GM19395 (cell line): ENCODE measurements around the gene TSPAN13.

Experiments used
- ATAC-seq: cut with Tn5 transposase; IDR thresholded peaks from one replicate; pipeline ENCODE4 v1.9.1; 2021; ENCODE audit warnings: mild to moderate bottlenecking, moderate library complexity; ENCODE audit not compliant: unreplicated experiment

TSPAN13 gene

DNA sequence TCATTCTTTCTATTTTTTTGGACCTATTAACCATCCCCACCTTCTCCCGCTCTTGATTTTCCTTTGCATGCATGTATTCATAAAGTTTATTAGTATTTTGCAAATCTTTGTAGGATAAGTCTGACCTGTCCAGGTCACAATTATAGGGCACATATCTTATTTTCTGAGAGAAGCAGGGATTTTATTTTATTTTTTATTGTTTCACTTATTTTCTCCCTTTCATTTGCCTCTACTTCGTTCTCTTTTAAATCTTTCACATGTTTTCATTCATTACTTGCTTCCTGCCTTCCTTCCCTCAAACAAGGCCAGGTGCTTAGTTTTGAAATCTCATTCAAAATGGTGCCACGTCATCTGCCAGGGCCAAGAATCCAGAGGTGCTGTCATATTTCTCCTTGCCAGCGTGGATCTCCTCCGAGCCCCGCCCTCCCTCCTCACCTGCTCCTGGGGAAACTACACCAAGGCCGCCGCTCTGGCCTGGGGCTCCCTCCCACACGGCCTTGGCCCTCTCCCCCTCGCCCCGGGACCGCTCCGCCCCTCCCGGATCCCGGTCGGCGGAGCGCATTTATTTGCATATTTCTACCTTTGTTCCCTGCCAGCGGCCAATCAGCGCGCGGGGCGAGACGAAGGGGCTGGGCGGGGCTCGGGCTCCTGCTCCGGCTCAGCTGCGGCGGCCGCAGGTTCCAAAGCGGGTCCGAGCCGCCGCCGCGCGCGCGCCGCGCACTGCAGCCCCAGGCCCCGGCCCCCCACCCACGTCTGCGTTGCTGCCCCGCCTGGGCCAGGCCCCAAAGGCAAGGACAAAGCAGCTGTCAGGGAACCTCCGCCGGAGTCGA lies at the start of gene TSPAN13:
TSPAN13 (plus strand) TSS at position 654 of the 830 bp plus-strand sequence. CDS start 213 bp downstream, outside the sequence.
- peak; percentile 82 for ATAC-seq

DNA sequence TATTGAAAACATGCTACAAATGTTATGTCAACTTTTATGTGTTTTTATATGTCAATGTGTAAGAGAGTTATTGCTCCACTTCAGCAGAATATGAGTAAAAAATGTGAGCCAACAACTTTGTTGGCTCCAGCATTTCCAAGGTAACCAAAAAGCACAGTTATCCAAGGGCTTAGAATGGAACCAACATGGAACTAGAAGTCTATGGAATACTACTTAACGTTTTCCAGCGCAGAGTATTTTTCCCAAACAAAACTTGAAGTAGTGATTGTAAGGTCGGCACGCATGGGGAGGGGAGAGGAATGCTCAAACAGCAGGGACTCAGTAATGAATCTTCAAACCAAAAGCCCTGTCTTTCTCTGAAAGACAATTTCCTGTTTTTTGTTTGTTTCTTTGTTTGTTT lies 45.0 kb upstream of the TSPAN13 start:
- ATAC-seq = no peak

DNA sequence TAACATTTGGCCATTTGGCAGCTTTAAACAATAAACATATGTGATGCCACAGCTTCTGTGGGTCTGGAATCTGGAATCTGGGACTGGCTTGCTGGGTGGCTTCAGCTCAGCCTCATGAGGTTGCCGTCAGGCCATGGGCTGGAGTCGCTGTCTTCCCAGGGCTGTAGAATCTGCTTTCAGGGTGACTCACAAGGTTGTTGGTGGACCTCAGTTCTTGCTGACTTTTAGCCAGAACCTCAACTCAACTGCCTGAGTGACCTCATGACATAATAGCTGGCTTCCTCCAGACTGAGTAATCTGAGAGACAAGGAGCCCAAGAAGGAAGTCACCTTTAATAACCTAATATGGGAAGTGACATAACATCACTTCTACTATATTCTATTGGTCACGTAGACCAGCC lies 44.6 kb upstream of the TSPAN13 start:
- ATAC-seq = no peak

DNA sequence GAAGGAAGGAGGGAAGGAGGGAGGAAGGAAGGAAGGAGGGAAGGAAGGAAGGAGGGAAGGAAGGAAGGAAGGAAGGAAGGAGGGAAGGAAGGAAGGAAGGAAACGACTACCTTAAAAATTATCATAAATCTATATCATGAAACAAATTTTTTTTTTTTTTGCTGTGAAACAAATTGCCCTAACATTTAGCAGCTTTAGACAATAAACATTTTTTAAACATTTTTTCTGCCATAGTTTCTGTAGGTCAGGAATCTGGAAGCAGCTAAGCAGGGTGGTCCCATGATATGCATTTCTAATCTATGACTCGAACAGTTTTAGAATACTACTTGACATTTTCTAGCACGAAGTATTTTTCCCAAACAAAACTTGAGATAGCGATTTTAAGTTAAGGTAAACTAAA lies 42.9 kb upstream of the TSPAN13 start:
- no peak for ATAC-seq

DNA sequence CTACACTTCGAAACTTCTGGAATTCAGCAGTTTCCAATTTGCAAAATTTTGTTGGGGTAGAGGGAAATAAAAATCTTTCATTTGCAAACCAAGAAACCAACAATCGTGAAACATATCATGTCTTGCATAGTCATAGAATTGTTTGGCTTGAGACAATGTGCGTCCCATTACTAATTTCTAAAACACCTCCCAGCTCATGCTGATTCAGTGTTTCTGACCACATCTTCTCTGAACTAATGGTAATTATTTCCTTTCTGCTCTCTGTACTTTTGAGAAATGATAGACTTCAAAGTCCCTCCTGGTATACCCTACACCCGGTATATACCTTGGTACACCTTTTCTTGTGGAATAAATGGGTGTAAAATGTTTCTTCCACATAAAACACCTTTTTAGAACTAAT lies 41.8 kb upstream of the TSPAN13 start:
- no peak for ATAC-seq

DNA sequence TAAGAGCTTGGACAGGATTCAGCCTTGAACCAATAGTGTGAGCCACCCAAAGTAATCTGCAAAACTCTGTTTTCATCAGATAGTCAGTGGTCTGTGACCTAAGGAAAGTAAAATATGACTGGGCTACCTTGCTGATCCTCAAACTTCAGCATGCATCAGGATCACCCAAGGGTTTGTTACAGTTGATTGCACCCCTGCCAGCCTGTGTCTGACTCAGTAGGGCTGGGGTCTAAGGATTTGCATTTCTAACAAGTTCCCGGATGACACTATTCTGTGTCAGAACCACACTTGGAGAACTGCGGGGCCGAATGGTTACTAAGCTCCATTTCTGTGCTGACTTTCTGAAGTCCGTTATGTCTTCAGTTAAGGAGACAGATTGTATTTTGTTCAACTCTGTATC lies 40.6 kb upstream of the TSPAN13 start:
- no peak for ATAC-seq

DNA sequence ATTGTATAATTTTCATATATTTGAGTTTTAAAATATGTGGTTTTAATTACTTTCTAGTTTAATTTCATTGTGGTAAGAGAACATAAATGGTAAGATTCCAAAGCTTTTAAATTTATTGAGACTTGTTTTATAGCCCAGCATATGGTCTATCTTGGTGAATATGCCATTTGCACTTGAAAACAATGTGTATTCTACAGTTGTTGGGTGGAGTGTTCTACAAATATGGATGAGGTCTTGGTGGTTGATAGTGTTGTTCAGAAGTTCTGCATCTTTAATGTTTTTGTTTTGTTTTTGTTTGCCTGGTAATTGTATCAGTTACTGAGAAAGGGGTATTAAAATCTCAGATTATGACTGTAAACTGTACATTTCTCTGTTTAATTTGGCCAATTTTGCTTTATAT lies 37.6 kb upstream of the TSPAN13 start:
- ATAC-seq = no peak

DNA sequence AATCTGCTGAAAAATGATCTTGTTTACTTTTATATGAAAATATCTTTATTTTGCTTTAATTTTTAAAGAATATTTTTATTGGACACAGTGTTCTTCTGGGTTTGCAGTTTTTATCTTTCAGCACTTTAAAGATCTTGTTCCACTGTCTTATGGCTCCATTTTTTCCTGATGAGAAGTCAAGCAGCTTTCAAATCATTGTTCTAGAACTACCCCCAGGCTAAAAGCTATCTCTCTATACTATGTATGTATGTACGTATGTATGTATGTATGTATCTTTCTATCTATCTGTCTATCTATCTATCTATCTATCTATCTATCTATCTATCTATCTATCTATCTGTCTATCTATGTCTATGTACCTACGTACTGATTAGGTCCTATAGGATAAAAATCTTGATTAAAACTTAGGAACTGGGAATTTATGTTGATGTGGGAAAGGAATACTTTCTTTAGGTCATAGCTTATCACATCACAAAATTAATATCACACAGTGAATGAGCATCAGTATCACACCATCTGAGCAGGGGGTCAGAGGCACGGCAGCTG lies 35.4 kb upstream of the TSPAN13 start:
- no peak for ATAC-seq

DNA sequence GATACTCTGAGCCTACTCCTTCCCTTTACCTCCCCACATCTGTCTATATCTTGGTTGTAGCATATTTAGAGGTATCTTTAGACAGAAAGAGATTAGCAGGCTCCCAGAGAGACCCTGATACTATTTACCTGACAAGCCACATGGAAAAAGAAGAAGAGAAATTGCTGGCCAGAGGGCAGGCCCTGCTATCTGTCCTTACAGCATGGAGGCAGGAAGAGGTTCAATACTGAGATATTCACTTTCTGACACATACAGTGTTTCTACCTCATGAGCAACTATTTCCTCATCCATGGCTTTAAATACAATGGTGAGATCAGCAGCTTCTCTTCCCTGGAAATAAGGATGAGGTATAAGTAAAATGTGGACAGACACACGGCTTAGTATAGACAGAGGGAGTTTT lies 33.9 kb upstream of the TSPAN13 start:
- no peak for ATAC-seq

DNA sequence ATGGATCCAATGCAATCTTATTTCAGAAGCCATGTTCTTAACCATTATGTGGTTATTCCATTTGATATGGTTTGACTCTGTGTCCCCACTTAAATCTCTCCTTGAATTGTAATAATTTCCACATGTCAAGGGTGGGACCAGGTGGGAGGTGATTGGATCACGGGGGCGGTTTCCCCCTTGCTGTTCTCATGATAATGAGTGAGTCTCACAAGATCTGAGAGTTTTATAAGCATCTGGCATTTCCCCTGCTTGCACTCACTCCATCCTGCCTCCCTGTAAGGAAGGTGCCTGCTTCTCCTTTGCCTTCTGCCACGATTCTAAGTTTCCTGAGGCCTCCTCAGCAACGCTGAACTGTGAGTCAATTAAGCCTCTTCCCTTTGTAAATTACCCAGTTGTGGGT lies 32.0 kb upstream of the TSPAN13 start:
- ATAC-seq = no peak

DNA sequence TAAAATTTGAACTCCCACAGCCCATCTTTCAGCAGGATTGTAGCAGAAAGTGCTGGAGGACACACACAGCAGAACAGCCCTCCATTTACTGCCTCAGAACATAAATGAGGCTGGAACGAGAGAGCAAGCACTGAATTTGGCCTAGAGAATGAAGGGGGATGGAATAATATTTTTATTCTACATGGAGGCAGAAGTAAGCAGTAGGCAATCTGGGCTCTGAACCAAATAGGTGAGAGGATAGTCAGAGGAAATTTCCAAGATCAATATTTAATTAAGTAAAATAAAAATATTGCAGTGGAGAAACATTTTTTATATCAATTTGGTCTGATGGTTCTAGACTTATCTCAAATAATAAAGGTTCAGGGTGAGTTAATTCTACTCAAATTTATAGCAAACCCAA lies 29.2 kb upstream of the TSPAN13 start:
- no peak for ATAC-seq

DNA sequence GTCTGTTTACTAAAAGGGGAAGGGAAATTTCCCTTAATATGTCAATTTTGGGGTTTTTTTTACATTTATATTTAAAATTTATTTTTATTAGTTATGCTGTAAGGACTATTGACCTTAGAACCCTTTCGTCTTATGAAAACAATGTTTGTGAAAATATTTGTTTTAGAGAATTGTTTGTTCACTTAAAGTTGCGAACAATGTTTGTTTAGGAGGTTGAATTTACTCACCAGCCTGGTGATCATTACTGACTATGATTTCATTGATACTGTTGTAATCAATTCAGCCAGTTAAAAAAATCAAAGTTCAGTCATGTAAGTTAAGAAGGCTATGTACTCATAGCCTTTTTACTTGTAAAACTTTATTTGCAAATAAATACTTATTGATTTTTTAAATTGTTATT lies 27.4 kb upstream of the TSPAN13 start:
- ATAC-seq = no peak

DNA sequence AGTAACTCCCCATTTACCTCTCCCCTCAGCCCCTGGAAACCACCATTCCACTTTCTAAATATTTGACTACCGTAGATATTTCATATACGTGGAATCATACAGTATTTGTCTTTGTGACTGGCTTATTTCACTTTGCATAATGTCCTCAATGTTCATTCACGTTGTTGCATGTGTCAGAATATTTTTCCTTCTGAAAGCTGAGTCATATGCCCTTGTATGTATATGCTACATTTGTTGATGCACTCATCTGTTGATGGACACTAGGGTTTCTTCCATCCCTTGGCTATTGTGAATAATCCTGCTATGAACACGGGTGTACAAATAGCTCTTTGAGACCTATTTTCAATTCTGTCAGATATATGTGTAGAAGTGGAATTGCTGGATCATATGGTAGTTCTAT lies 25.8 kb upstream of the TSPAN13 start:
- ATAC-seq = no peak

DNA sequence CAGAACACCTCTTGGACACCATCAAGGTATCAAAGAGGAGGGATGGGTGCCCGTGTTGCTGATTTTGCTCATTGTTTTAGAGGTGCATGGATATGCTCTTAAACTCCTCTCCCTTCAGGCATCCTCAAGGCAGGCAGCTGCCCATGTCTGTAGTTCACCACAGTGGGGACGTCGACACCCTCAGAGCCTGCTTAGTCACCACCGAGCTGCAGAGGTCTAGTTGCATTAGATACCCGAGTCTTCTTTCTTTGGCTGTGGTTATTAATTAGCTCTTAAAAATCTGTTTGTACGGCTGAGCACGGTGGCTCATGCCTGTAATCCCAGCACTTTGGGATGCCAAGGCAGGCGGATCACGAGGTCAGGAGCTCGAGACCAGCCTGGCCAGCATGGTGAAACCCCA lies 24.7 kb upstream of the TSPAN13 start:
- no peak for ATAC-seq

DNA sequence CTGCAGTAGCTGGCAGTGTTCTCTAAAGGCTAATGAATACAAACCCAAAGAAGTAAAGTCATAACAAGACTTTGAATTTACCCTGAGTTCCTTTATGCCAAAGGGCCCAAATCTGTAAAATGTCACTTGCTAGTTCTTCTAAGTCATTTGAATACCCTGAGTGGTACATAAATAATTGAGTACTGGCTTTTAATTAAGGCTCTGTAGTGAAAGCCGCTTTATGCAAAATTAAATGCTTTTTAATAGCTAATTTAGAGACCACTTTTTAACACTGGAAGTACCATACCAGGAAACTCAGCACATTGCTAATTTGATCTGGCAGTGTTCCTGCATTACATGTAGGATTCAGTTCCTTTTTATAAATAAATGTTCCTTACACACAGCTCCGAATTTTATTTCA lies 24.0 kb upstream of the TSPAN13 start:
- no peak for ATAC-seq

DNA sequence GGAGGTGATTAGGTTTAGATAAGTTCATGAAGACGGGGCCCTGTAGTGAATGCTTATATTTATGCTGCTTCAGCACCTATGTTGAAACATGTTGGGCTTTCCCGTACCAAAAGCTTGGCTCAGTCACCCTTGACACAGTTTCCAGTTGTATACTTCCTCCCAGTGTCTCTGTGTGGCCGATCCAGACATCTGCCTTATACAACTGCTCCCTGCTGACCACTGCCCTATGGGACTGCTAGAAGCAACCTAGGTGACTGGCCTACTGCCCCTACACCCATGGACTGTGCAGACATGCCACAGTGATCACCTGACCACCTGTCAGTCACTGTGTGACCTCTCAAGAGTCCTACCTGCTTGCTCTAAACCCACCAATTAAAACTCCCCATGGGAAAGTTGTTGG lies 22.6 kb upstream of the TSPAN13 start:
- ATAC-seq = no peak

DNA sequence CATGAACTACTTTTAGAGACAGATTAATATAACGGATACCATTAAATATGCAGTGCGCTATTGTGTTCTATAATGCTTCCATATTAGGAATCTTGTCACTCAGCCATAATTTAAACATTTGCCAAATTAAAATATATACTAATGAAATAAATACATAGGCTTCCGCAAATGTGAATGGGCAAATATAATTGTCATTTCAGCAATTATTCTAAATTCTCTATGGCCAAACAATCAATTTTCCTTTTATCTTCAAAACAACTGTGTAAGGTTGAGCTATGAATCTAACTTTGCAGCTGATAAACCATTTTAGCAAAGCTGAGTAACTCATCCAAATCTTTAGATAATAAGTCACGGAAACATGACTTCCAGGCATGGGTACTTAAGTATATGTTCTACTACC lies 20.7 kb upstream of the TSPAN13 start:
- no peak for ATAC-seq

DNA sequence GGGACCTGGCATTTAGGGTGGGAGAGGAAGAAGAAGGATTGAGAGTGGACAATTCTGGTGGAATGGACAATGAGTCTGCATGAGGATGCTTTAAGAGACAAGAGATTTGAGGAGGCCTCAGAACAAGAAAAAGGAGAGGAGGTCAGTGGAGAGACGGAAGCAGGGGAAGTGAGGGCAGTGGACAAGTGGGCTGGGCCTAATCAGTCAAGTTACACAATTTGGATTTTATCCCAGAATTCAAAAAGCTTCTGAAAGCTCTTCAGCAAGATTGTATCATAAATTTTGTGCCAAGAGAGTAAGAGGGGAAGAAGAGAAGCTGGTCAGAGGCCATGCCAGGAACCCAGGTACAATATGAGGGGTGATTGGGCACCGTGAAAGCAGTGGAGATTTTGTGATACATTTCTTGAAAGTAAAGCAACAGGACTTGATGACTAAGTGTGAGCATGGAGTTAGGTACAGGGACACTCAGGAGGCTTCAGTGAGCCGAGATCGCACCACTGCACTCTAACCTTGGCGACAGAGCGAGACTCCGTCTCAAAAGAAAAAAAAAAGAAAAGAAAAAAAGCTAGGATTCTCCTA lies 19.3 kb upstream of the TSPAN13 start:
- ATAC-seq = no peak

DNA sequence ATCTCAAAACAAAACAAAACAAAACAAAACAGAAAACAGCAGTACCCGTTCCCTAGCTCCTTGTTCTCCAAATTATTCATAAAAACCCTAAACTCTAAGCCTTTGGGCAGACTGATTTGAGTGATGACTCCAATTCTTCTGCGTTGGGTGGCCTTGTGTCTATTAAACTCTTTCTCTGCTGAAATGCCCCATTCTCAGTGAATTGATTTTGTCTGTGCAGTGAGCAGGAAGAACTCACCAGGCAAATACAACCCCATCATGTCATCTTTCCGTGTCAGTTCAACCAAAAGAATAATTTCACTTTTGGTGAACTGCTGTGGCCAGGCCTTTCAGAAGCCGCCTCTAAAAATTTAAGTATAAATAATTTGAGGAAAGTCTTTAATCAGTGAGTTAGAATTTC lies 18.5 kb upstream of the TSPAN13 start:
- ATAC-seq = no peak

DNA sequence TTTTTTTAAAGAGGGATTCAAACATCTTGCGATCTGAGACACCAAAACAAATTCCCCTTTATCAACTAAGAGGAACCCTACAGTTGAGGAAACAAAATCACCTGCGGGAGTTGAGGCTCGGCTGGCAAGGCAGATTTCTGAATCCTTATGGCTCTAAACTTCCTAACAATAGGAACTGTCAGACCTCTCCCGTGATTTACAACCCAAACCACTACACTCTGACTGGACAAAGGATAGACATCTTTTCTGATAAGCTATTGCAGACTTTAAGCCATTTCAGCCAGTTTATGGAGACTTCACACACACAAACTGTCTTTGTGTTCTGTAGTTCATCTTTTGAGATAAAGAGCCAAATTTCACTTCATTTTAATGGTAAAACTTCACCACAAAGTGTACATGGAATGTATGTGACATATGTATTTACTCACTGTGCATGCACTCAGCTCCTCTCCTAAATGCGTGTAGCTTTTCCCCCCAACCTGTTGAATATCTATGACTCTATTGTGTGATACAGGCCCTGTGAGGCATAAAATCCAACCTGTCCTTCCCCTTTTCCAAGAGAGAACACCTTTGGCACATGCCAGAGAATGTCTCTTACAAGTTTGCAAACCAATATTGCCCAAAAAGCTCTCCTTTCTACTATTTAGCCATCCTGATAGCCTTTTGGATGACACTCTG lies 15.4 kb upstream of the TSPAN13 start:
- no peak for ATAC-seq

DNA sequence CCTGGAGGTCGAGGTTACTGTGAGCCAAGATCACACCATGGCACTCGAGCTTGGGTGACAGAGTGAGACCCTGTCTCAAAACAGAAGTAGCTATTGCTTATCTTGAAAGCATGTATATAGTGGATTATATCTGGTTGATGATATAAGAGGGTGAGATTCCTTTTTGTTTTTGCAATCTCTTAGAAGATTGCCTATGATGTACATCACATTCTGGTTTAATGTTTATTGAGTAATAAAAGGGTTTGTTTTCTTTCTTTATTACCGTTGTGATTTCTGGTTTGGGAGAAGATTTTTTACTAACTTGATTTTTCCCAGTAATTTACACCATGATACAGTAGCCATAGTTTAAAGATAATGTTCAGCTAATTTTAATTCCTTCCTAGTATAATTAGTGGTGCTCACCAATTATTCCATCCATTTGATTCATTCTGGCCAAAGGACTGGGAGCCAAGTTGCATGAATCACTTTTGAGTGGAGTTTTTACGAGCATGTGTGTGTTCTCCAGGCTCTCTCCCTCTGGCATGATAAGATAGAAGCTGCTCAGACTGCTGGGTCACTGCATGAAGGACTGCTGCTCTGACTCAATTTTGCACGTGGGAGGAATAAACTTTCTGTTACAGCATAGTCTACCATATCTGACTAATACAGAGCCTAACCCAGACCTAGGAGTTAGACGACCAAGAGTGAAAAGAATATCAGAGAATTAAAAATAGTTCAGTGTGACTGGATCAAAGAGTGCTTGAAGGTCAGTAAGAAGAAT lies 13.5 kb upstream of the TSPAN13 start:
- ATAC-seq = no peak
